ENCODE results near the gene GOLIM4. TPM values are rescaled to one million over a fixed set of nuclear protein-coding genes. Genes with fewer than 3 reads are reported as not detected.

GOLIM4 gene
- total and polyA plus RNA-seq, 2 experiments from 2014 or later = 34.4 to 50.5 TPM

GRCh38 chr3:168080499-168081170, 15.1 kb downstream of the GOLIM4 start (continued):
- TF ChIP-seq ZNF462 (CRISPR knock-in tag; IDR thresholded peaks at IDR 0.05) (no peak), JUNB (IDR thresholded peaks at IDR 0.05; ENCODE audit: unreplicated experiment) (no peak), NANOG (IDR thresholded peaks at IDR 0.05; ENCODE audit: borderline replicate concordance) (no peak), CREB1 (CRISPR knock-in tag; IDR thresholded peaks at IDR 0.05; ENCODE audit: low read depth) (no peak), CTCF (conservative IDR thresholded peaks at IDR 0.05; ENCODE audit: low read depth in 2 of 2) (no peak), EZH2 (IDR thresholded peaks at IDR 0.05; ENCODE audit: low read depth, unreplicated experiment) (no peak), EZH2phosphoT487 (IDR thresholded peaks at IDR 0.05; ENCODE audit: unreplicated experiment) (no peak)
- TF ChIP-seq, protein P1, sequence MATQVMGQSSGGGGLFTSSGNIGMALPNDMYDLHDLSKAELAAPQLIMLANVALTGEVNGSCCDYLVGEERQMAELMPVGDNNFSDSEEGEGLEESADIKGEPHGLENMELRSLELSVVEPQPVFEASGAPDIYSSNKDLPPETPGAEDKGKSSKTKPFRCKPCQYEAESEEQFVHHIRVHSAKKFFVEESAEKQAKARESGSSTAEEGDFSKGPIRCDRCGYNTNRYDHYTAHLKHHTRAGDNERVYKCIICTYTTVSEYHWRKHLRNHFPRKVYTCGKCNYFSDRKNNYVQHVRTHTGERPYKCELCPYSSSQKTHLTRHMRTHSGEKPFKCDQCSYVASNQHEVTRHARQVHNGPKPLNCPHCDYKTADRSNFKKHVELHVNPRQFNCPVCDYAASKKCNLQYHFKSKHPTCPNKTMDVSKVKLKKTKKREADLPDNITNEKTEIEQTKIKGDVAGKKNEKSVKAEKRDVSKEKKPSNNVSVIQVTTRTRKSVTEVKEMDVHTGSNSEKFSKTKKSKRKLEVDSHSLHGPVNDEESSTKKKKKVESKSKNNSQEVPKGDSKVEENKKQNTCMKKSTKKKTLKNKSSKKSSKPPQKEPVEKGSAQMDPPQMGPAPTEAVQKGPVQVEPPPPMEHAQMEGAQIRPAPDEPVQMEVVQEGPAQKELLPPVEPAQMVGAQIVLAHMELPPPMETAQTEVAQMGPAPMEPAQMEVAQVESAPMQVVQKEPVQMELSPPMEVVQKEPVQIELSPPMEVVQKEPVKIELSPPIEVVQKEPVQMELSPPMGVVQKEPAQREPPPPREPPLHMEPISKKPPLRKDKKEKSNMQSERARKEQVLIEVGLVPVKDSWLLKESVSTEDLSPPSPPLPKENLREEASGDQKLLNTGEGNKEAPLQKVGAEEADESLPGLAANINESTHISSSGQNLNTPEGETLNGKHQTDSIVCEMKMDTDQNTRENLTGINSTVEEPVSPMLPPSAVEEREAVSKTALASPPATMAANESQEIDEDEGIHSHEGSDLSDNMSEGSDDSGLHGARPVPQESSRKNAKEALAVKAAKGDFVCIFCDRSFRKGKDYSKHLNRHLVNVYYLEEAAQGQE (IDR thresholded peaks at IDR 0.05; ENCODE audit: unreplicated experiment) = no peak
